GM18507 (cell line): ENCODE results near the gene TNP1.

Experiments
- DNase-seq: peaks from one replicate; pipeline ENCODE4 v3.0.0; 2011; ENCODE audit warnings: low read depth; ENCODE audit not compliant: insufficient read length; ENCODE audit errors: extremely low spot score
- FAIRE-seq: peaks from 2 replicates; lab custom pipeline; 2011; peaks lifted over from hg19 to GRCh38; lab: Jason Lieb, UNC

Gene TNP1

GRCh38 chr2:216859944-216860343, at the start of gene TNP1:
TNP1 (minus strand) TSS chr2:216860064; CDS start chr2:216860034, 30 bp downstream.
- DNase-seq (no peak), FAIRE-seq (no peak)

GRCh38 chr2:216908300-216908699, 48.4 kb upstream of the TNP1 start:
- FAIRE-seq: no peak
- DNase-seq: no peak

- no peak for DNase-seq
Observed at GRCh38 chr2:216905649-216906329, 45.9 kb upstream of the TNP1 start.

GRCh38 chr2:216904974-216905373, 45.1 kb upstream of the TNP1 start:
- no peak for DNase-seq
- FAIRE-seq: no peak

More at GRCh38 chr2:216905649-216906329, 45.9 kb upstream of the TNP1 start:
- no peak for FAIRE-seq

- no peak for FAIRE-seq
- no peak for DNase-seq
Observed at GRCh38 chr2:216904554-216904953, 44.7 kb upstream of the TNP1 start.

GRCh38 chr2:216903470-216903869, 43.6 kb upstream of the TNP1 start:
- no peak for FAIRE-seq

GRCh38 chr2:216901273-216901672, 41.4 kb upstream of the TNP1 start:
- FAIRE-seq (no peak), DNase-seq (no peak)

More at GRCh38 chr2:216903470-216903869, 43.6 kb upstream of the TNP1 start:
- DNase-seq: no peak

GRCh38 chr2:216900406-216900805, 40.5 kb upstream of the TNP1 start:
- no peak for DNase-seq
- FAIRE-seq: no peak

- DNase-seq (no peak), FAIRE-seq (no peak)
Observed at GRCh38 chr2:216897561-216898203, 37.8 kb upstream of the TNP1 start.

GRCh38 chr2:216890138-216890537, 30.3 kb upstream of the TNP1 start:
- FAIRE-seq: no peak
- no peak for DNase-seq

- DNase-seq: no peak
- FAIRE-seq: no peak
Observed at GRCh38 chr2:216888887-216889622, 29.2 kb upstream of the TNP1 start.

GRCh38 chr2:216888081-216888480, 28.2 kb upstream of the TNP1 start:
- no peak for DNase-seq
- no peak for FAIRE-seq

GRCh38 chr2:216887138-216887537, 27.3 kb upstream of the TNP1 start:
- no peak for FAIRE-seq

GRCh38 chr2:216885117-216885553, 25.3 kb upstream of the TNP1 start:
- DNase-seq: no peak
- FAIRE-seq: no peak

More at GRCh38 chr2:216887138-216887537, 27.3 kb upstream of the TNP1 start:
- no peak for DNase-seq

- FAIRE-seq: no peak
- no peak for DNase-seq
Observed at GRCh38 chr2:216884347-216884746, 24.5 kb upstream of the TNP1 start.

GRCh38 chr2:216882876-216883275, 23.0 kb upstream of the TNP1 start:
- DNase-seq: no peak
- FAIRE-seq: no peak

- no peak for FAIRE-seq
- DNase-seq: no peak
Observed at GRCh38 chr2:216881411-216881810, 21.5 kb upstream of the TNP1 start.

- DNase-seq (no peak), FAIRE-seq (no peak)
Observed at GRCh38 chr2:216880509-216881184, 20.8 kb upstream of the TNP1 start.

GRCh38 chr2:216879727-216880508, 20.1 kb upstream of the TNP1 start:
- FAIRE-seq: no peak
- no peak for DNase-seq
